ENCODE results near the gene ROR2. TPM values are rescaled to one million over a fixed set of nuclear protein-coding genes. Genes with fewer than 3 reads are reported as not detected.
A peak's percentile ranks its signal among the peaks of the same experiment; 100 is the strongest.
"Not testable (repeated sequence)": the region's sequence is repeated elsewhere in the genome, so short reads cannot be mapped to it uniquely, and the experiment has no call there.

Gene ROR2
- total RNA-seq, 1 experiment from 2014 or later, result 40.0 TPM

DNA sequence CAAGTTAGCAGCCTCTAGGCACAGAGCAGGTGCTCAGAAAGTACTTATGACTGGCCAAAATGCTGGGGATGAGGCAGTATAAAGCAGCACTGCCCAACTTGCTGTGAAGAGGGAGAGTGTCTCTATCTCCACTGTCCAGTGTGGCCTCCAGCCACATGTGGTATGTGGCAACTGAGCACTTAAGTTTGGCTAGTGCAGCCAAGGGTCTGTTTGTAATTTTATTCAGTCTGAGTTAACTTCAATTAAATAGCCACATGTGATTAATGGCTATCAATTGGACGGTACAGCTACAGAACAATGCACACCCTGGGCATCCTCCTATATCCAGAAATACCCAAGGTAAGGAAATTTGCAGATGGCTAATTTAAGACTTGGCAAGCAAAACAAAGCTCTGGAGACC lies 26.9 kb downstream of the ROR2 start:
- no peak for DNase-seq
- Histone ChIP-seq H3K4me3 (ENCODE audit: insufficient read depth, low read depth, low read length) (no peak overlapping the region), H3K36me3 (replicated peaks; ENCODE audit: control insufficient read depth, insufficient read depth, low read length) (no peaks in the 10 kb centered on the region), H3K27me3 (ENCODE audit: control insufficient read depth, insufficient read depth, low read length) (peaks cover 2% of the 10 kb centered on the region; the same call in 1 of the 2 replicates)

DNA sequence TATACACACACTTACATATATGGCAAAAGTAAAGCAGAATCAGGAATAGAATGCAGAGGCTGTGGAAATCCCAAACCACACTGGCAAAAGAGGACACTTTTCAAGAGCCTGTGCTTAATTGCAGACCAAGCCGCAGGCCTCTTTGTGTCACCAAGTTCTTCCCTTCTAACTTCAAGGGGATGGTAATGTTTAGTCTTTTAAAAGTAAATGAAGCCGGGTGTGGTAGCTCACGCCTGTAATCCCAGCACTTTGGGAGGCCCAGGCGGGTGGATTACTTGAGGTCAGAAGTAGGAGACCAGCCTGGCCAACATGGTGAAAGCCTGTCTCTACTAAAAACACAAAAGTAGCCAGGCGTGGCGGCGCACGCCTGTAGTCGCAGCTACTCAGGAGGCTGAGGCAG lies 28.7 kb downstream of the ROR2 start:
- Histone ChIP-seq H3K27me3 (ENCODE audit: control insufficient read depth, insufficient read depth, low read length) (peaks cover 4% of the 10 kb centered on the region; the same call in 1 of the 2 replicates), H3K4me3 (ENCODE audit: insufficient read depth, low read depth, low read length) (no peak overlapping the region), H3K36me3 (replicated peaks; ENCODE audit: control insufficient read depth, insufficient read depth, low read length) (no peaks in the 10 kb centered on the region)
- peak; percentile 59 for DNase-seq

DNA sequence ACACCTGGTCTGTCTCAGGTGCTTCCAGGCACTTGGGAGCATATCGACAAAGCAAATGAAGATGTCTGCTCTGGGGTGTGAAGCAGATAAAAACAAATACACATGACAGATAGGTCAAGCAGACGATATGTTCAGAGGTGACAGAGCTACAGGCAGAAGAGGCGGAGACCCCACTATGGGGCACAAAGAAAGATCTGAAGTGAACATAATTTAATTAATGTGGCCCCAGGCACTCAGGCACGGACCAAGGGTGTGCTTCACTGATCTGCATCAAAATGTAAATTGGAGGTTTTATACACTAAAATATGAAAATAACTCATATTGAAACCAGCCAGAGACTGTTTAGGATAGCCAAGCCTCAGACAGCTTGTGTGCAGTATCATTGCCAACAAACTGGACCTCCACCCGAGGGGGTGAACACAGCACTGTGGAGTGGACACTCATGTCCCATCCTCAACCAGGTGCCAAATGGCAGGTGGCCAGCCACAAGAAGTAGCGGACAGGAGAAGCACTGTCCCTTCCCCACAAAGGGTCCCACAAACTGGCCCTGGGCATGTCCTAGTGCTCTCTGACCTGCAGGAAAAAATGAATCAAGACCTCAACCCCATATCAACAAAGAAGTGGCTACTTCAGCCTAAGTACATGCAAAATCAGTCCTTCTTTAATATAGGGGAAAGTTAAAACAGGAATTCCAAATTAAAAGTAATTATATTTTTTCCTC lies 29.2 kb downstream of the ROR2 start:
- no peak for DNase-seq

DNA sequence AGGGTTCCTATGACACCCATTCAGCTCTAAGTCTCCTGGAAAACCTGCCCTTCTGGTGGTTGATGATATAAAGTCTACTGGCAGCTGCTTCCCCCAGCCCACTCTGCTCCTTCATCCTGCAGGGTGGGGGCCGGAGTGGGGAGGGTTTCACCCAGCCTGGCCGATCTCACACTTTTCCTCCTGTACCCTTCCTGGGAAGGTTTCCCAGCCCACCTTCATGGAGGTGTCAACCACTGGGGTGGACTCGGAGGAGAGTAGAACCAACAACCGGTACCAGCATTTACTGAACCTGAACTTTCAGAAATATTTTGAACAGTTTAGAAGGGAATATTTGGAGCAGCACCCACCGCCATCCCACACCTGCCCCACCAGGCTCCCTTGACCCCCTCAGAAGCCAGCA lies 30.4 kb downstream of the ROR2 start:
- DNase-seq, result no peak
- H3K27me3 ChIP-seq (ENCODE audit: control insufficient read depth, insufficient read depth, low read length), result peaks cover 4% of the 10 kb centered on the region; the same call in 1 of the 2 replicates
- H3K4me3 ChIP-seq (ENCODE audit: insufficient read depth, low read depth, low read length), result no peak overlapping the region
- H3K36me3 ChIP-seq (replicated peaks; ENCODE audit: control insufficient read depth, insufficient read depth, low read length), result no peaks in the 10 kb centered on the region

More for the DNA sequence above, 29.2 kb downstream of the ROR2 start:
- no peaks in the 10 kb centered on the region for H3K36me3 ChIP-seq (replicated peaks; ENCODE audit: control insufficient read depth, insufficient read depth, low read length)
- H3K27me3 ChIP-seq (ENCODE audit: control insufficient read depth, insufficient read depth, low read length), result peaks cover 4% of the 10 kb centered on the region; the same call in 1 of the 2 replicates
- H3K4me3 ChIP-seq (ENCODE audit: insufficient read depth, low read depth, low read length), result no peak overlapping the region

DNA sequence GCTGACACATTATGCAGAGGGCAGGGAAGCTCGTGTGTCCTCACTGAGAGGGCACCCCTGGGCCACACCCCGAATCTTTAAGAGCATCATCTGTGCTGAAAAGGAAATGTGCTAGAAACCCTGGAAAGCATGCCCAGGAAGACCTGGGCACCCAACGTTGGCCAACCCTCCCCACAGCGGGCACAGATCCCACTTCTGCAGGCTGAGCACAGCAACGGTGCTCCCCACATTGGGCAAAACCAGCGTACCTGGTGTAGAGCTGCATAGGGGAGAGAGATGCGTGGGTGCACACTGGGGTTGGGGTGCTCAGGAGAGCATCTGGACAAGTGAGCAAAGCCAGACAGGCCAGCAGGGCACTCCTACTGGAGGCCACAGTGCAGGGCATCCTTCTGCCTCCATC lies 32.6 kb downstream of the ROR2 start:
- Histone ChIP-seq H3K36me3 (replicated peaks; ENCODE audit: control insufficient read depth, insufficient read depth, low read length) (no peaks in the 10 kb centered on the region), H3K27me3 (ENCODE audit: control insufficient read depth, insufficient read depth, low read length) (peaks cover 4% of the 10 kb centered on the region; the same call in 1 of the 2 replicates), H3K4me3 (ENCODE audit: insufficient read depth, low read depth, low read length) (no peak overlapping the region)
- DNase-seq, result no peak

DNA sequence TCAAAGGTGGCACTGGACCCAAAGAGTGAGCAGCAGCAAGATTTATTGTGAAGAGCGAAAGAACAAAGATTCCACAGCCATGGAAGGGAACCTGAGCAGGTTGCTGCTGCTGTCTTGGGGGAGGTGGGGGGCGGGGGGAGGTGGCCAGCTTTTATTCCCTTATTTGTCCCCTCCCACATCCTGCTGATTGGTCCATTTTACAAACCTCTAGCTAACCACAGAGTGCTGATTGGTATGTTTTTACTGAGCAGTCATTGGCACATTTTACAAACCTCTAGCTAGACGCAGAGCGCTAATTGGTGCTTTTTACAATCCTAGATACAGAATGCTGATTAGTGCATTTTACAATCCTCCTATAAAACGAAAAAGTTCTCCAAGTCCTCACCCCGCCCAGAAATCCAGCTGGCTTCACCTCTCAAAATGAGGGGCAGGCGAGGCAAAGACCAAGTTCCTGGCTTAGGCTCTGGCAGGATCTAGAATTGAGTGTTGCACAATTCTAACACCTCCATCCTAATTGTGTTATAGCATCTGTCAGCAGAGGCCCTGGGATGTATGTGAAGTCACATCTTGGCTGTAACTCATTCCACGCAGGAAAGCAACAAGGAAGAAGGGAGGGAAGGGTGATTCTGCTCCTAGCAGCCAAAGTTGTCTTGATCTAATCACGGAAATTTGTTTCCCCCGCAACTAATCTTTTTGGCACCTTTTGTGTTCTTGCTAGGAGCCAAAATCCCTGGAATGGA lies 34.3 kb downstream of the ROR2 start:
- DNase-seq, result no peak
- peaks cover 2% of the 10 kb centered on the region; the same call in 1 of the 2 replicates for H3K27me3 ChIP-seq (ENCODE audit: control insufficient read depth, insufficient read depth, low read length)
- H3K36me3 ChIP-seq (replicated peaks; ENCODE audit: control insufficient read depth, insufficient read depth, low read length), result no peaks in the 10 kb centered on the region
- no peak overlapping the region for H3K4me3 ChIP-seq (ENCODE audit: insufficient read depth, low read depth, low read length)

DNA sequence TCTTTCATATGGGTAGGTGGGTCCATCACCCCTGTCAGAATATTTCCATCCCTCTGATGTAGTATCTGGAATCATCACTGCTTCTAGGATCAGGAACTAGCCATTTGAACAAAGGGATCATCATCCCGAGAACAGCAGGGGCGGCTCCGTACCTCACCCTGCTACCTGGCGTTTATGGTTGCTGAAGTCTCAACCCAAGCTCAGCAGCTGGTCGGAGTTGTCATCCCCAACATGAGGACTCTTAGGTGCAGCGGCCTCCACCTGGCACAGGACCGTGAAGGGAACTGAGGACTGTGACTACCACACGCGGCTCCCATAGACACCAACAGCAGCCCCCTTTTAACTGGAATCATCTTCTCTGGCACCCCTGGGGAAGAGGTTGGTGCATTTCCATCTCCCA lies 35.1 kb downstream of the ROR2 start:
- Histone ChIP-seq H3K36me3 (replicated peaks; ENCODE audit: control insufficient read depth, insufficient read depth, low read length) (no peaks in the 10 kb centered on the region), H3K27me3 (ENCODE audit: control insufficient read depth, insufficient read depth, low read length) (peaks cover 3% of the 10 kb centered on the region; the same call in 1 of the 2 replicates), H3K4me3 (ENCODE audit: insufficient read depth, low read depth, low read length) (no peak overlapping the region)
- DNase-seq, result no peak

DNA sequence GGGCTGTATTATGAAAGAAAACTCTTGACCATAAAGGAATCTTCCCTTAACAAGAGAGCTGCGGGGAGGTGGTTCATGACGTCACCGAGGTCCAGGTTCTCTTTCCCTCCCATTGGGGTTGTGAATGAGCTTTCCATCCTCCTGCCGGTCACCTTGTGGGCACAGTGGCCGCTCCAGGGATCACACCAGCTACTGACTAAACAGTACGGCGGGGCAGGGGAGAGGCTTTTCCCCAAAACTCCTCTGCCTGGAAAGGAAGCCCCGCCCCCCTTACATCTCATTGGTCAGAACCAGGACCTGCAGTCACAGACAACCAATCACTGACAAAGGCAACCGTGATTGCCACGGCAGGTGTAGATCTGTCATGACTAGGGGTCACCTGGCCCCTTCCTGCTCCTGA lies 35.6 kb downstream of the ROR2 start:
- DNase-seq, result peak; percentile 78
- Histone ChIP-seq H3K36me3 (replicated peaks; ENCODE audit: control insufficient read depth, insufficient read depth, low read length) (no peaks in the 10 kb centered on the region), H3K27me3 (ENCODE audit: control insufficient read depth, insufficient read depth, low read length) (peaks cover 3% of the 10 kb centered on the region; the same call in 1 of the 2 replicates), H3K4me3 (ENCODE audit: insufficient read depth, low read depth, low read length) (no peak overlapping the region)

DNA sequence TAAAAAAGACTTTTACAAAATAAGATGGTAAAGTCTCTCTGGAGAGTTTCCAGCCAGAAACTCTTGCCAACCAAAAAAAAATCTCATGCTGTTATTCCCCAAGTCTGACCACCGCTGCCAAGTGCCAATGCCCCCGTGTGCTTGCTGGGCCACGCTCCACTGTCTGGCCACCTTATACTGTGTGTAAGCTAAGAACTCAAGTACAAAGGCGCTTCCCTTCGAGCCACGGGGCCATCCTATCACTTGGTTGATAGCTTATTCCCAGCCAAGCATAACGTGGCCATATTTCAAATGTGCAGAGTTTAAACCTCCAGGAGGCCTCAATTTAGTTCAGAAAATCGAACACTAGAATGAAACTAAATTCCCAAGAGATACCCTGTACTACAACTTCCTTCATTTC lies 36.0 kb downstream of the ROR2 start:
- Histone ChIP-seq H3K27me3 (ENCODE audit: control insufficient read depth, insufficient read depth, low read length) (peaks cover 3% of the 10 kb centered on the region; the same call in 1 of the 2 replicates), H3K36me3 (replicated peaks; ENCODE audit: control insufficient read depth, insufficient read depth, low read length) (no peaks in the 10 kb centered on the region), H3K4me3 (ENCODE audit: insufficient read depth, low read depth, low read length) (no peak overlapping the region)
- DNase-seq, result no peak

DNA sequence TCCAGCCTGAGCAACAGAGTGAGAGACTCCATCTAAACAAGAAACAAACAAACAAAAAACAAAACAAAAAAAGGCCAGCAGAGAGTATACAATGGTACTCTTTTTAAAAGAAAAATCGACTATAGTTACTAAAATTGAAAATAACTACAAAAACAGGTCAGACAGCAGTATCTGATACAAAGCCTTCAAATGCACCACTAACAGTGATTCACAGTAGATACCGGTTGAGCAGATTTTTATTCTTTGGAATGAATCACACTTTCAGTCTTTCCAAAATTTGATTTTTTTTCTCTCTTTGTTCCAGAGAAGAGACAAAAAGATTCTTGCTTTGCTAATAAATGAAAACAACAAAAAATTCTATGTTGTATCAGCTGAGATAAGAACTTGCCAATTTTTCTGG lies 36.9 kb downstream of the ROR2 start:
- Histone ChIP-seq H3K4me3 (ENCODE audit: insufficient read depth, low read depth, low read length) (no peak overlapping the region), H3K36me3 (replicated peaks; ENCODE audit: control insufficient read depth, insufficient read depth, low read length) (no peaks in the 10 kb centered on the region), H3K27me3 (ENCODE audit: control insufficient read depth, insufficient read depth, low read length) (peaks cover 3% of the 10 kb centered on the region; the same call in 1 of the 2 replicates)
- no peak for DNase-seq

DNA sequence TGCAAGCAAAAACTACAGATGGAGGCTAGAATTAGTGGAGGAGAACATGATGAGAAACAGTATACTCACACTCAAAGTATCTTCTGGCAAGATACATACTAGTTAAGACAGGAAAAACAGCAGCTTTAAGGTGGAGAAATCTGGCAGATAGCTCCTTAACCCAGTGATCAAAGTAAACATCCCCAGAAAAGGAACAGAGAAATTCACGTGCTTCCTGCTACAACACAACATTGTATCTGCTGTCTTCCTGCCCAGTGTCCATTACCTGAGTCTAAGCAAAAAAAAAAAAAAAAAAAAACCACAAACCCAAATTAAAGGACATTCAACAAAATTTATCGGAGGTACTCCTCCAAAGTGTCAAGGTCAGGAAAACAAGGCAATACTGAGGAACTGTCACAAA lies 38.4 kb downstream of the ROR2 start:
- H3K36me3 ChIP-seq (replicated peaks; ENCODE audit: control insufficient read depth, insufficient read depth, low read length), result no peaks in the 10 kb centered on the region
- DNase-seq, result no peak
- H3K27me3 ChIP-seq (ENCODE audit: control insufficient read depth, insufficient read depth, low read length), result peaks cover 1% of the 10 kb centered on the region
- H3K4me3 ChIP-seq (ENCODE audit: insufficient read depth, low read depth, low read length), result no peak overlapping the region

DNA sequence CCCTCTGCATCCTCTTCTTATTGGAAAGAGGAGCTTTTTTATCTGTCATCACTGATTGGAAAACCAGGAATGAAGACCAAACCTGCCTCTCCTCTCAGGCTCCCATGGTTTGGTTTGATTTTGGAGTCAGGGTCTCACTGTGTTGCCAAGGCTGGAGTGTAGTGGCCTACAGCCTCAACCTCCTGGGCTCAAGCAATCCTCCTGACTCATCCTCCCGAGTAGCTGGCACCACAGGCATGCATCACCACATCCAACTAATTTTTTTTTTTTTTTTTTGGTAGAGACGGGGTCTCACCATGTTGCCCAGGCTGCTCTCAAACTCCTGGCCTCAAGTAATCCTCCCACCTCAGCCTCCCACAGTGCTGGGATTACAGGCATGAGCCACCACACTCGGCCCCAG lies 40.8 kb downstream of the ROR2 start:
- H3K4me3 ChIP-seq (ENCODE audit: insufficient read depth, low read depth, low read length); H3K36me3 ChIP-seq (replicated peaks; ENCODE audit: control insufficient read depth, insufficient read depth, low read length); H3K27me3 ChIP-seq (ENCODE audit: control insufficient read depth, insufficient read depth, low read length); DNase-seq: not testable (repeated sequence)

DNA sequence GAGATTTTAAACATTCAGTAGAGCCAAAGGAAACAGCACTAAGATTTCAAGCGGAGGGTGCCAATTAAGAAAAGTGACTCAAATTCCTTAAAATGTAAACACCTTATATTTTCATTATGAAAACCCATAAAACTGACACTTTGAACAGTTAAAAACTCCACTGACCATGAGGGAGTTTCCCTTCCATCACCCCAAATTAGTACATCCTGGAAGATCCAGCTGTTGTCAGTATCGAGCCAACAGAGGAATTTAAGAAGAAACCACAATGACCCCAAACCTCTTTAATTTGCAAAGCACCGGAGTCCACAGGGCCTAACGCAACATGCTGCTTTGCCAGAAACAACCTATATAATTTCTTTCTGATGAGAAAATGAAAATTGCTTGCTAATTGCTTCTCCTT lies 41.3 kb downstream of the ROR2 start:
- peaks cover 4% of the 10 kb centered on the region for H3K27me3 ChIP-seq (ENCODE audit: control insufficient read depth, insufficient read depth, low read length)
- no peak for DNase-seq
- H3K4me3 ChIP-seq (ENCODE audit: insufficient read depth, low read depth, low read length), result no peak overlapping the region
- no peaks in the 10 kb centered on the region for H3K36me3 ChIP-seq (replicated peaks; ENCODE audit: control insufficient read depth, insufficient read depth, low read length)

DNA sequence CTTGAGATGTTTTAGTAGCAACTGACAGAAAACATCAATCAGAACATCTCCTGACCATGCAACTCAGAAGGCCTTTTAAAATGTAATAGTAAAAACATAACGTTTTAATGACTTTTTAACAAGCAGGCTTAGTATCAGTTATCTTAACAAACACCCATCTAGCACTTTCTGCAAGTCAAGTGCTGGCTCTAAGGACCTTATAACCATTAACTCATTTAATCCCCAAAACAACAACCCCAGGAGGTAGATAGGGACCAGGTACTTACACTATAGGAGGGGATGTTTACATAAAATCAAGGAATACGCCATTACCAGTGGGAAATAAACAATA lies 41.8 kb downstream of the ROR2 start:
- Histone ChIP-seq H3K36me3 (replicated peaks; ENCODE audit: control insufficient read depth, insufficient read depth, low read length) (no peaks in the 10 kb centered on the region), H3K27me3 (ENCODE audit: control insufficient read depth, insufficient read depth, low read length) (peaks cover 4% of the 10 kb centered on the region), H3K4me3 (ENCODE audit: insufficient read depth, low read depth, low read length) (no peak overlapping the region)
- no peak for DNase-seq

Measured in H7 (cell line).